ENCODE results near the gene NDUFC2.
A peak's percentile ranks its signal among the peaks of the same experiment; 100 is the strongest.

Gene NDUFC2

GRCh38 chr11:78025378-78025777 is 54.3 kb downstream of the NDUFC2 start:
- DNase-seq = no peak

- no peak for DNase-seq
These were observed 56.2 kb downstream of the NDUFC2 start for GRCh38 chr11:78023426-78023825.

- peak; percentile 47 to 68 for DNase-seq
These were observed 57.0 kb downstream of the NDUFC2 start, which contains the start of gene KCTD14 for GRCh38 chr11:78022397-78023396. Gene KCTD14, minus strand, starts transcription at chr11:78023276. Its CDS starts 27 bp downstream, at chr11:78023249.

- DNase-seq = no peak
These were observed 58.1 kb downstream of the NDUFC2 start for GRCh38 chr11:78021611-78022010.

GRCh38 chr11:78020246-78020645 is 59.4 kb downstream of the NDUFC2 start:
- DNase-seq = no peak

GRCh38 chr11:78019808-78020207 is 59.9 kb downstream of the NDUFC2 start:
- no peak for DNase-seq

Measured in cerebellar nuclear complex (tissue), 1 donor.